ENCODE measurements around the gene OSBPL2. TPM values are rescaled to one million over a fixed set of nuclear protein-coding genes. Genes with fewer than 3 reads are reported as not detected.

Gene OSBPL2
- total RNA-seq, 4 donors from 2014 or later: 52.8 to 86.7 (median 64.2) TPM

DNA sequence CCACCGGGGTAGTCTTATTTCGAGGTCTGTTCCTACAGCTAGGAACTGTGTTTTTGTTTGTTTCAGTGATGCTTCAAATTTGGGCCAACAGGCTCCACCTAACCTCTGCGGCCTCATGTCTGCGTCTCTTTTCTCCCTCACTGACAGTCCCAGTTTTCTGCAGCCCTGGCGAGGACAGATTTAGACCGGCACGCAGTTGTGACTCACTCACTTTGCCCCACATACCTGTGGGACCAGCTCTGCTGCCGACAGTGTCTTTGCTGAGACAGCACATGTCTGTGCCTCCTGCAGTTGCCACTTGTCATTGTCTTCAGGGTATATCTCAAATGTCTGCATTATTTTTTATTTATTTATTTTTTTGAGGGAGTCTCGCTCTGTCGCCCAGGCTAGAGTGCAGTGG lies 29.2 kb downstream of the OSBPL2 start:
- no peak for TF ChIP-seq POLR2A (IDR thresholded peaks at IDR 0.05)
- TF ChIP-seq, protein P1, sequence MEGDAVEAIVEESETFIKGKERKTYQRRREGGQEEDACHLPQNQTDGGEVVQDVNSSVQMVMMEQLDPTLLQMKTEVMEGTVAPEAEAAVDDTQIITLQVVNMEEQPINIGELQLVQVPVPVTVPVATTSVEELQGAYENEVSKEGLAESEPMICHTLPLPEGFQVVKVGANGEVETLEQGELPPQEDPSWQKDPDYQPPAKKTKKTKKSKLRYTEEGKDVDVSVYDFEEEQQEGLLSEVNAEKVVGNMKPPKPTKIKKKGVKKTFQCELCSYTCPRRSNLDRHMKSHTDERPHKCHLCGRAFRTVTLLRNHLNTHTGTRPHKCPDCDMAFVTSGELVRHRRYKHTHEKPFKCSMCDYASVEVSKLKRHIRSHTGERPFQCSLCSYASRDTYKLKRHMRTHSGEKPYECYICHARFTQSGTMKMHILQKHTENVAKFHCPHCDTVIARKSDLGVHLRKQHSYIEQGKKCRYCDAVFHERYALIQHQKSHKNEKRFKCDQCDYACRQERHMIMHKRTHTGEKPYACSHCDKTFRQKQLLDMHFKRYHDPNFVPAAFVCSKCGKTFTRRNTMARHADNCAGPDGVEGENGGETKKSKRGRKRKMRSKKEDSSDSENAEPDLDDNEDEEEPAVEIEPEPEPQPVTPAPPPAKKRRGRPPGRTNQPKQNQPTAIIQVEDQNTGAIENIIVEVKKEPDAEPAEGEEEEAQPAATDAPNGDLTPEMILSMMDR (IDR thresholded peaks at IDR 0.05): no peak
- no peak for DNase-seq
- Histone ChIP-seq H3K4me1 (no peaks in the 10 kb centered on the region), H3K36me3 (peaks cover 0 to 74% (median 0%) of the 10 kb centered on the region in 3 donors), H3K27ac (no peak overlapping the region), H3K27me3 (no peaks in the 10 kb centered on the region), H3K9me3 (no peaks in the 10 kb centered on the region), H3K4me3 (no peak overlapping the region)

DNA sequence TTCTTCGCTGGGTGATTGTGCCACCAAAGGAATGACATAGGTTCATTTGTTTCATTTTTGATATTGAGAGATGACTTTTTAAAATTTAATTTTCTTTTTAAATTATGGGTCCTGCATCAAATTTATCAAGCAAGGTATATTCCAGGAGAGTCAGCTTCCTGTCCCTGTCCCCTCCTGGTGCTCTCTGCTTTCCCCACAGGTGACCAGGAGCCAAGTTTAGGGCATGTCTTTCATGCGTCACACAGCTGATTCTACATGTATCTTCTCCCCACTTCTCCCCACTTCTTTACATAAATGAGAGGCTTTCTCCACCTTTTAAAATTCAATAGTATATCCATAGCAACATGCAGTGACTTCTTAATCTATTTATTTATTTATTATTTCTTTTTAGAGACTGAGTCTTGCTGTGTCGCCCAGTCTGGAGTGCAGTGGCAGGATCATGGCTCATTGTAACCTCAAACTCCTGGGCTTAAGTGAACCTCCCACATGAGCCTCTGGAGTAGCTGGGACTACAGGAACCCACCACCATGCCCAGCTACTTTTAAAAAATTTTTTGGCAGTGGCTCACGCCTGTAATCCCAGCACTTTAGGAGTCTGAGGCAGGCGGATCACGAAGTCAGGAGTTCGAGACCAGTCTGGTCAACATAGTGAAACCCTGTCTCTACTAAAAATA lies 30.0 kb downstream of the OSBPL2 start:
- Histone ChIP-seq H3K27ac (no peak overlapping the region), H3K27me3 (no peaks in the 10 kb centered on the region), H3K4me3 (no peak overlapping the region), H3K9me3 (no peaks in the 10 kb centered on the region), H3K4me1 (no peaks in the 10 kb centered on the region), H3K36me3 (peaks cover 0 to 74% (median 0%) of the 10 kb centered on the region in 3 donors)
- no peak for TF ChIP-seq POLR2A (IDR thresholded peaks at IDR 0.05)
- TF ChIP-seq, protein P1 (IDR thresholded peaks at IDR 0.05): no peak
- no peak for DNase-seq

DNA sequence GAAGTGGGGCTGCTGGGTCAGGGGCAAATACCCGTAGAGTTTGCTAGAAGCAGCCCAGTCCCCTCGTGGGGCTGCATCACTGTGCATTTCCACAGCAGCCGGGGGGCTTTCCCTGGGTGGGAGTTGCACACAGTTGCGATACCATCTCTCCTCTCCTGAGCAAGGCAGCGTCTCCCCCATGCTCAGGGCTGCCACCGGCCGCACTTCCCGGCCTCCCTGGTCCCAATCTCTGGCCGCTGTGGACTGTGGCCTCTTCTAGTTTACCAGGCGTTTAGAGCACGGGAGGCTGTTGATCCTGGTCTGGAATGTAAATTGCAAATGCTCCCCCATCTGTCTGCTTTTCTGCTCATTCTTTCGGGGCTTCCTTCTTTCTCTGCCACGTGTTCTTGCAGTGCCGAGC lies 31.1 kb downstream of the OSBPL2 start:
- Histone ChIP-seq H3K27me3 (no peaks in the 10 kb centered on the region), H3K9me3 (no peaks in the 10 kb centered on the region), H3K4me3 (no peak overlapping the region), H3K36me3 (peaks cover 0 to 74% (median 0%) of the 10 kb centered on the region in 3 donors), H3K27ac (no peak overlapping the region), H3K4me1 (no peaks in the 10 kb centered on the region)
- TF ChIP-seq, protein P1 (IDR thresholded peaks at IDR 0.05): no peak
- TF ChIP-seq POLR2A (IDR thresholded peaks at IDR 0.05): no peak
- no peak for DNase-seq

DNA sequence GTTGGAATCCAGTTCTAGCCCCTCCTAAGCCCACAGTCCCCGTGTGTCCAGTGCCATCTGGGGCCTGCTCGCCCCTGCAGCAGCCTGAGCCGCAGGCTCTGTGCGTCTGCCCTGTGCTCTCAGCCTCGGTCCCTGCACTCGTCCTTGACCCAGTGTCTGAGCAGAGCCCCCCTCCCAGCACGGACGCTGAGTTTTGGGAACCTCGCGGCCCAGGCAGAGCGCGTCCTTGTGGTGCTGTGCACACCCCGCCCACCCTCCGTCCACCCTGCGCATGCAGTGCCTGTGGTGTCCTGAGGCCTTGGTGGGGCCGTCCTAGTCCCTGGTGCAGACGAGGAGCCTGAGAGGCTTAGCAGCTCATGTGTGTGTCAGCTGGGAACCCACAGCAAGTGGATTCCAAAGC lies 31.6 kb downstream of the OSBPL2 start:
- Histone ChIP-seq H3K9me3 (no peaks in the 10 kb centered on the region), H3K27me3 (no peaks in the 10 kb centered on the region), H3K4me3 (no peak overlapping the region), H3K4me1 (no peaks in the 10 kb centered on the region), H3K27ac (no peak overlapping the region), H3K36me3 (peaks cover 0 to 73% (median 0%) of the 10 kb centered on the region in 3 donors)
- TF ChIP-seq POLR2A (IDR thresholded peaks at IDR 0.05): no peak
- TF ChIP-seq, protein P1 (IDR thresholded peaks at IDR 0.05): no peak
- DNase-seq: no peak

DNA sequence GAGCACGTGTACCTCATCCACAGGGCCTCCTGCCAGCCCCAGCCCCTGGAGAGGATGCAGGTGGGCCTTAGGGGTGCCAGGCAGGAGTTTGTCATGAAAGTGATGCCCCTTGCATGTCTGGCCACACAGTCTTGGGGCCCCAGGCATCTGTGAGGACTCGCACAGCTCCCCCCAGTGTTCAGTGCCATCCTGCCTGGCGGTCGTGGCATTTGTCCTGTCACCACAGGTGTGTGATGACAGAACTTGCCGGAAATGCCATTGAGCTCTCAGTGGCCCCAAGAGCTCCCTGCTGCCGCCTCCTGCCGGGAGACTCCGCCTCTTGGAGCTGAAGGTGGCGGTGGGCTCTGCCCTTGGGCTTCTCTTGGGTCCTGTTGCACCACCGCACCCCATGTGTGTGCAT lies 33.9 kb downstream of the OSBPL2 start:
- no peak overlapping the region for H3K27ac ChIP-seq
- H3K4me3 ChIP-seq: no peak overlapping the region
- H3K9me3 ChIP-seq: no peaks in the 10 kb centered on the region
- TF ChIP-seq, protein P1 (IDR thresholded peaks at IDR 0.05): no peak
- no peak for TF ChIP-seq POLR2A (IDR thresholded peaks at IDR 0.05)
- H3K27me3 ChIP-seq: no peaks in the 10 kb centered on the region
- no peak for DNase-seq
- no peaks in the 10 kb centered on the region for H3K4me1 ChIP-seq
- peaks cover 0 to 73% (median 0%) of the 10 kb centered on the region in 3 donors for H3K36me3 ChIP-seq
